COLO668 (cell line): Measurements from ENCODE around the gene CD247.

Experiments
- DNase-seq: peaks from one replicate; lab custom pipeline; 2025; ENCODE audit not compliant: unreplicated experiment; lab: John Stamatoyannopoulos, UW

CD247 gene

GRCh38 chr1:167489571-167490340 is 28.6 kb downstream of the CD247 start:
- no peak for DNase-seq

GRCh38 chr1:167488786-167489185 is 29.5 kb downstream of the CD247 start:
- no peak for DNase-seq

GRCh38 chr1:167487614-167488013 is 30.7 kb downstream of the CD247 start:
- no peak for DNase-seq

- DNase-seq = no peak
These were observed 32.1 kb downstream of the CD247 start for GRCh38 chr1:167486090-167486824.

- DNase-seq = no peak
These were observed 33.4 kb downstream of the CD247 start for GRCh38 chr1:167484726-167485502.

- DNase-seq = no peak
These were observed 34.5 kb downstream of the CD247 start for GRCh38 chr1:167483790-167484189.

GRCh38 chr1:167482184-167482583 is 36.1 kb downstream of the CD247 start:
- DNase-seq = no peak

- no peak for DNase-seq
These were observed 38.9 kb downstream of the CD247 start for GRCh38 chr1:167479331-167479979.

- no peak for DNase-seq
These were observed 40.3 kb downstream of the CD247 start for GRCh38 chr1:167477986-167478385.

- DNase-seq = no peak
These were observed 42.3 kb downstream of the CD247 start for GRCh38 chr1:167476061-167476460.

- DNase-seq = no peak
These were observed 44.1 kb downstream of the CD247 start for GRCh38 chr1:167474191-167474641.

GRCh38 chr1:167473761-167474160 is 44.6 kb downstream of the CD247 start:
- no peak for DNase-seq

GRCh38 chr1:167472752-167473521 is 45.4 kb downstream of the CD247 start:
- no peak for DNase-seq

GRCh38 chr1:167471568-167471967 is 46.8 kb downstream of the CD247 start:
- no peak for DNase-seq

GRCh38 chr1:167469280-167469965 is 48.9 kb downstream of the CD247 start:
- no peak for DNase-seq

- DNase-seq = no peak
These were observed 50.6 kb downstream of the CD247 start for GRCh38 chr1:167467752-167468151.

GRCh38 chr1:167467126-167467710 is 51.1 kb downstream of the CD247 start:
- DNase-seq = no peak

- DNase-seq = no peak
These were observed 52.6 kb downstream of the CD247 start for GRCh38 chr1:167465743-167466142.

- DNase-seq = no peak
These were observed 53.3 kb downstream of the CD247 start for GRCh38 chr1:167465018-167465417.
